ENCODE measurements around the gene TGIF1. TPM values are rescaled to one million over a fixed set of nuclear protein-coding genes. Genes with fewer than 3 reads are reported as not detected.

Gene TGIF1
- total and polyA plus RNA-seq, 4 donors: 49.1 to 74.5 (median 58.4) TPM

DNA sequence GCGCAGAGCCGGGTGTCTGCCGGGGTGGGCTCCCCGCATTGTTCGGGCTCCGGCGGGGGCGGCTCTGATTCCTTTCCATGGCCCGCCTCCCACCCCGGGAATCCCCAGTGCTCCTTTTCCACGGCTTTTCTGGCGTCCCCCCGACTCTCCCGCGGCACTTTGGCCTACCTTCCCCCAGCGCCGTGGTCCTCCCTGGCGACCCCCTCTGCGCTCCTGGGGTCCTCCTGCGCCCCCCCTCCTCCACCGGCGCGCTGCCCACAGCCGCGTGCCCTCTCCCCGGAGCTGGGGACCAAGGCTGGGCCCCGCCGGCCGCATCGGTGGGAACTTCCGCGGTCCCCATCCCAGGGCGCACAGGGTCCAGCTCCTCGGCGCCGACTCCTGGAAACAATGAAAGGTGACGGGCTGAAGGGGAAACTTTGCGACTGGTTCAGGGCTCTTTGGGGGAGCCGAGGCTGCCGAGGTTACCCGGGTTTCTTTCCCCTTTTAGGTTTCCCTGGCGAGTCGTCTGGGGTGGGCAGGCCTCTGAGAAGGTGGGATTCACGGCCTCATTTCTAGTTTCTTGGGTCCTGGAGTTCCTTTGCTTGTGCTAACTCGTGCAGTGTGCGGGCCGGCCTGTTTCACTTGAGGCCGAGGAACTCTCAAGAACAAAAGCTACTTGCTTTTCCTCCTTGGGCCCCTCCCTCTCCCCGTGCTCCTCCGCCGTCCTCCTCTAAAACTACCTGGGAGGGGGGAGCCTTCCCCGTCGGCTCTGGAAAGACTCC, 2.2 kb downstream of the TGIF1 start:
- 1% methylated on average over 51 to 53 of the region's 53 CpGs for WGBS, 2 donors
- peak overlapping the region; percentile 92 to 96 for H3K9ac ChIP-seq (ENCODE audit: insufficient read depth in 1 of 2, low read length in 2 of 2)
- peak; percentile 65 to 71 (median 68) for DNase-seq
- H3K27ac ChIP-seq (ENCODE audit: low read depth in 1 of 2, low read length in 1 of 2): peak overlapping the region; percentile 96 to 99
- peaks cover 1 to 11% (median 5%) of the 10 kb centered on the region in 4 donors for H3K36me3 ChIP-seq (ENCODE audit: control insufficient read depth in 4 of 4, insufficient read depth in 4 of 4, low read length in 4 of 4)
- no peak for ATAC-seq (ENCODE audit: insufficient read depth, low FRiP score)
- peak overlapping the region; percentile 74 for H3K4me3 ChIP-seq
- no peaks in the 10 kb centered on the region for H3K9me3 ChIP-seq (ENCODE audit: control insufficient read depth in 4 of 4, insufficient read depth in 3 of 4, low read length in 3 of 4)
- TF ChIP-seq, protein P1, sequence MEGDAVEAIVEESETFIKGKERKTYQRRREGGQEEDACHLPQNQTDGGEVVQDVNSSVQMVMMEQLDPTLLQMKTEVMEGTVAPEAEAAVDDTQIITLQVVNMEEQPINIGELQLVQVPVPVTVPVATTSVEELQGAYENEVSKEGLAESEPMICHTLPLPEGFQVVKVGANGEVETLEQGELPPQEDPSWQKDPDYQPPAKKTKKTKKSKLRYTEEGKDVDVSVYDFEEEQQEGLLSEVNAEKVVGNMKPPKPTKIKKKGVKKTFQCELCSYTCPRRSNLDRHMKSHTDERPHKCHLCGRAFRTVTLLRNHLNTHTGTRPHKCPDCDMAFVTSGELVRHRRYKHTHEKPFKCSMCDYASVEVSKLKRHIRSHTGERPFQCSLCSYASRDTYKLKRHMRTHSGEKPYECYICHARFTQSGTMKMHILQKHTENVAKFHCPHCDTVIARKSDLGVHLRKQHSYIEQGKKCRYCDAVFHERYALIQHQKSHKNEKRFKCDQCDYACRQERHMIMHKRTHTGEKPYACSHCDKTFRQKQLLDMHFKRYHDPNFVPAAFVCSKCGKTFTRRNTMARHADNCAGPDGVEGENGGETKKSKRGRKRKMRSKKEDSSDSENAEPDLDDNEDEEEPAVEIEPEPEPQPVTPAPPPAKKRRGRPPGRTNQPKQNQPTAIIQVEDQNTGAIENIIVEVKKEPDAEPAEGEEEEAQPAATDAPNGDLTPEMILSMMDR (IDR thresholded peaks at IDR 0.05; ENCODE audit: control extremely low read depth, extremely low read depth): no peak
- peaks cover 0 to 31% (median 9%) of the 10 kb centered on the region in 5 donors for H3K4me1 ChIP-seq (ENCODE audit: control insufficient read depth in 5 of 5, insufficient read depth in 5 of 5, low read length in 5 of 5)
- no peaks in the 10 kb centered on the region for H3K27me3 ChIP-seq (ENCODE audit: control insufficient read depth in 3 of 3, insufficient read depth in 3 of 3, low read length in 2 of 3)

DNA sequence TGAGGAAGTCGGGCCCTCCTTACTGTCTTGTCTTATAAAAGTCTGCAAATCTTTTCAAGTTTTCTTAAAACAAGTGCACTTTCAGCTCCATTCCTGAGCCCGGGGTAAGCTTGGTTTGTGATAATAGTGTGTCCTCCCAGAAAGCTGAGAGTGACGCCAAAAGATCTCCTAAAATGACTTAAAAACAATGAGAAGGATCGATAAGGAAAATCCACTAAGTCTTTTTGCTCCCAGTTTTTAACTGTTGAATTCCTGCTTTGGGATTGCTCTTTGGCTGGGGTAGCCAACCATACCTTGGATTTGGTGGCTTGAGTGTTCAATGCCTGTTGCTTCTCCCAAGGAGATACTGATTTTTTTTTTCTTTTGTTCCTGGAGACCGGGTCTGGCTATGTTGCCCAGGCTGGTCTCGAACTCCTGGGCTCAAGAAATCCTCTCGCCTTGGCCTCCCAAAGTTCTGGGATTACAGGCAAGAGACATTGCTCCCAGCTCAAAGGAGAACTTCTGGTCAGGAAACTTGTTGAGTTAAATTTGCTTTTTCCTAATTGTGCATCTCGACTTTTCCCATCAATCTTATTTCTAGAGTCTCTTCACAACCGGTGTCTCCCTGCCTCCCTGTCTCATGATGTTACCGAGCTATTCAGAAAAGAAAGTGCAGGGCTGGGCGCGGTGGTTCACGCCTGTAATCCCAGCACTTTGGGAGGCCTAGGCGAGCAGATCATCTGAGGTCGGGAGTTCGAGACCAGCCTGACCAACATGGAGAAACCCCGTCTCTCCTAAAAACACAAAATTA, 3.0 kb downstream of the TGIF1 start:
- H3K27ac ChIP-seq (ENCODE audit: low read depth in 1 of 2, low read length in 1 of 2): peak overlapping the region; percentile 96 to 99
- H3K36me3 ChIP-seq (ENCODE audit: control insufficient read depth in 4 of 4, insufficient read depth in 4 of 4, low read length in 4 of 4): peaks cover 5 to 15% (median 9%) of the 10 kb centered on the region in 4 donors
- 52 to 64% methylated on average over 17 of the region's 17 CpGs for WGBS, 2 donors
- DNase-seq (peak in 1 of 3 donors; percentile 35), ATAC-seq (ENCODE audit: insufficient read depth, low FRiP score) (no peak)
- TF ChIP-seq, protein P1 (IDR thresholded peaks at IDR 0.05; ENCODE audit: control extremely low read depth, extremely low read depth): no peak
- no peak overlapping the region for H3K4me3 ChIP-seq
- H3K9ac ChIP-seq (ENCODE audit: insufficient read depth in 1 of 2, low read length in 2 of 2): peak overlapping the region; percentile 89 to 92
- H3K4me1 ChIP-seq (ENCODE audit: control insufficient read depth in 5 of 5, insufficient read depth in 5 of 5, low read length in 5 of 5): peaks cover 0 to 34% (median 9%) of the 10 kb centered on the region in 5 donors
- H3K27me3 ChIP-seq (ENCODE audit: control insufficient read depth in 3 of 3, insufficient read depth in 3 of 3, low read length in 2 of 3): no peaks in the 10 kb centered on the region
- H3K9me3 ChIP-seq (ENCODE audit: control insufficient read depth in 4 of 4, insufficient read depth in 3 of 4, low read length in 3 of 4): no peaks in the 10 kb centered on the region

DNA sequence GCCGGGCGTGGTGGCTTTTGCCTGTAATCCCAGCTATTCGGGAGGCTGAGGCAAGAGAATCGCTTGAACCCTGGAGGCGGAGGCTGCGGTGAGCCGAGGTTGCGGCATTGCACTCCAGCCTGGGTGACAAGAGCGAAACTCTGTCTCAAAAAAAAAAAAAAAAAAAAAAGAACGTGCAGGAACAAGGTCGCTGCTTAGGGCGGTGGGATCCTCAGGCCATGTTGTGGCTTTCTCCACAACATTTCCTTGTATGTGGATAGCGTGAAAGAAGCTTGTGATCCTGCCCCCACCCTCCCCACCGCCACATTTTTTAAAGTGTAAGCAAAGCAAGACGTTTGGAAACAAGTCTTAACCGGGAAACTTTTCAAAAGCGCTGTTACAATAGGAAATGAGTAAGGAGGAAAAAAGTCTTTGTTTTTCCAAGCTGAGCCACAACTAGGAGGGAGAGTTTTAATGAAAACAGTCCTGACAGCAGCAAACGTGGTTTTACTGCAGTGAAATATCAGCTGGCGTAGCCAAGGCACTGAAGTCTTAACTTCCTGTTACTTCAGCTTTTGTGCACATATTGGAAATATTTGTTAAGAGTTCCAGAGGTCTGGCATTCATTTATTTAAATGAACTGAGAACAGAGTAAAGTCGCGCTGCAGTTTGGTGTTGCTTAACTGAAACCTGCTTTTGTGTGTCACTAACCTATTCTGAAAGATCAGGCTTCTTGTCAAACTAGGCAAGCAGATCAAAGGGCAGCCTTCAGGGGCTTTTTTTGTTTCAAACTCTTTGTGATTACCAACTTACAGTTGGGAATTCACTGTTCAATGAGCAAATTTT, 3.8 kb downstream of the TGIF1 start:
- ATAC-seq (ENCODE audit: insufficient read depth, low FRiP score) (no peak), DNase-seq (peak; percentile 79 to 97 (median 96))
- Histone ChIP-seq H3K27ac (ENCODE audit: low read depth in 1 of 2, low read length in 1 of 2) (peak overlapping the region; percentile 96 to 99), H3K4me3 (no peak overlapping the region), H3K9ac (ENCODE audit: insufficient read depth in 1 of 2, low read length in 2 of 2) (peak overlapping the region in 1 of 2 donors; percentile 89), H3K9me3 (ENCODE audit: control insufficient read depth in 4 of 4, insufficient read depth in 3 of 4, low read length in 3 of 4) (no peaks in the 10 kb centered on the region), H3K27me3 (ENCODE audit: control insufficient read depth in 3 of 3, insufficient read depth in 3 of 3, low read length in 2 of 3) (no peaks in the 10 kb centered on the region), H3K4me1 (ENCODE audit: control insufficient read depth in 5 of 5, insufficient read depth in 5 of 5, low read length in 5 of 5) (peaks cover 2 to 40% (median 9%) of the 10 kb centered on the region in 5 donors), H3K36me3 (ENCODE audit: control insufficient read depth in 4 of 4, insufficient read depth in 4 of 4, low read length in 4 of 4) (peaks cover 5 to 23% (median 15%) of the 10 kb centered on the region in 4 donors)
- TF ChIP-seq, protein P1 (IDR thresholded peaks at IDR 0.05; ENCODE audit: control extremely low read depth, extremely low read depth): no peak
- WGBS, 2 donors: 12 to 20% methylated on average over 21 of the region's 21 CpGs

Measured in lung (tissue), 12 donors.